ENCODE results near the gene HSPA13. TPM values are rescaled to one million over a fixed set of nuclear protein-coding genes. Genes with fewer than 3 reads are reported as not detected.

Gene HSPA13
- total and polyA plus RNA-seq, 2 of the 8 experiments (the other 6 are each of a cell fraction or from before 2014, with no cell fraction given): 7.8 to 36.9 TPM

- no peak overlapping the region for H3K14ac ChIP-seq (ENCODE audit: insufficient read length)
- no peak for TF ChIP-seq SIRT6 (IDR thresholded peaks at IDR 0.05; ENCODE audit: low read length)
- TF ChIP-seq KDM4A (IDR thresholded peaks at IDR 0.05; ENCODE audit: low read depth, low read length, severe bottlenecking): peak; percentile 23
- no peak for TF ChIP-seq ASH2L (IDR thresholded peaks at IDR 0.05; ENCODE audit: low read length)
- no peak for TF ChIP-seq GTF2F1 (IDR thresholded peaks at IDR 0.05; ENCODE audit: borderline replicate concordance, low read depth, low read length)
- TF ChIP-seq KDM1A (IDR thresholded peaks at IDR 0.05; ENCODE audit: borderline replicate concordance, low read length): peak; percentile 69; the same call in 1 of the 2 replicates
- no peak for TF ChIP-seq RBBP5 (IDR thresholded peaks at IDR 0.05; ENCODE audit: borderline replicate concordance, low read depth, low read length)
- peak; percentile 71; the same call in 1 of the 2 replicates for TF ChIP-seq YY1 (IDR thresholded peaks at IDR 0.05; ENCODE audit: low read depth, low read length)
- TF ChIP-seq CHD1 (IDR thresholded peaks at IDR 0.05; ENCODE audit: low read depth, low read length): 0 out of 2 replicates have a peak, but pooled peaks have one; percentile 44
- no peak for TF ChIP-seq NRF1 (IDR thresholded peaks at IDR 0.05; ENCODE audit: low read depth, low read length)
- TF ChIP-seq RAD21 (IDR thresholded peaks at IDR 0.05 in 1 of 2, conservative IDR thresholded peaks at IDR 0.05 in 1 of 2; ENCODE audit: low read depth in 2 of 2, low read length in 2 of 2): no peak
- TF ChIP-seq TAF7 (optimal IDR thresholded peaks at IDR 0.05; ENCODE audit: borderline replicate concordance, low read depth, low read length): no peak
- TF ChIP-seq PHF8 (conservative IDR thresholded peaks at IDR 0.05; ENCODE audit: low read depth, low read length): peak; percentile 30; the same call in 1 of the 2 replicates
Measured at GRCh38 chr21:14383596-14384180, 742 bp upstream of the HSPA13 start.

More at GRCh38 chr21:14383596-14384180, 742 bp upstream of the HSPA13 start:
- H2BK120ac ChIP-seq (replicated peaks; ENCODE audit: low read depth, low read length): no peak overlapping the region
- H3K23ac ChIP-seq (ENCODE audit: insufficient read length): no peak overlapping the region
- peaks cover 0 to 4% of the 10 kb centered on the region in 2 experiments for H4K20me1 ChIP-seq (replicated peaks in 1 of 2; ENCODE audit: control insufficient read depth in 1 of 2, insufficient read depth in 2 of 2, low read length in 2 of 2)
- H3K9ac ChIP-seq (replicated peaks in 1 of 4; ENCODE audit: extremely low read depth in 1 of 4, low read depth in 3 of 4, low read length in 3 of 4): peak overlapping the region; percentile 61 to 89 (median 72)
- ChIA-PET CTCF (ENCODE audit: partially characterized antibody) (interaction anchor here (1.2 kb wide), 1 partner anchor 8 kb away, joined by 3 read pairs; no protein-coding TSS in a partner anchor), POLR2A (ENCODE audit: partially characterized antibody) (interaction anchor here (0.7 to 1.9 kb wide), 4 partner anchors 9 to 56 kb away, joined by 3 to 5 read pairs (median 4); no protein-coding TSS in a partner anchor)
- H3K4me2 ChIP-seq (ENCODE audit: insufficient read depth in 1 of 2, low read depth in 2 of 2, low read length in 2 of 2): peak overlapping the region; percentile 68 to 74
- peaks cover 0 to 3% (median 0%) of the 10 kb centered on the region in 4 experiments; a peak in 1 of 7 replicates for H3K4me1 ChIP-seq (replicated peaks in 1 of 4; ENCODE audit: control insufficient read depth in 3 of 4, insufficient read depth in 4 of 4, low read length in 3 of 4)
- no peak overlapping the region for H2BK20ac ChIP-seq (ENCODE audit: low read length)
- no peaks in the 10 kb centered on the region for H3K27me3 ChIP-seq (replicated peaks in 1 of 4; ENCODE audit: control insufficient read depth in 3 of 4, extremely low read depth in 1 of 4, insufficient read depth in 3 of 4, low read length in 3 of 4)
- no peak overlapping the region for H2BK12ac ChIP-seq (ENCODE audit: low read depth, low read length)
- H3K79me2 ChIP-seq (ENCODE audit: control insufficient read depth in 1 of 2, insufficient read depth in 2 of 2, low read length in 2 of 2): peaks cover 0 to 39% of the 10 kb centered on the region in 2 experiments; a peak in 2 of 4 replicates
- 12% methylated on average over 21 of the region's 21 CpGs; no CpG with 5 or more reads in 1 of the 2 experiments for WGBS, 2 experiments (ENCODE audit: extremely low coverage in 1 of 2, insufficient coverage in 1 of 2, insufficient read length in 1 of 2, insufficient replicate concordance in 2 of 2, low coverage in 1 of 2, low lambda C conversion rate in 2 of 2, missing lambda C conversion rate in 1 of 2)
- no peak overlapping the region for H3K56ac ChIP-seq (replicated peaks; ENCODE audit: insufficient read length, low read depth, low read length)
- no peaks in the 10 kb centered on the region for H3K23me2 ChIP-seq (ENCODE audit: low read depth, low read length)
- H3K4ac ChIP-seq (replicated peaks; ENCODE audit: insufficient read length, low read depth, low read length): no peak overlapping the region
- H3K36me3 ChIP-seq (ENCODE audit: control insufficient read depth in 2 of 4, insufficient read depth in 4 of 4, low read length in 3 of 4): peaks cover 0 to 11% (median under 1%) of the 10 kb centered on the region in 4 experiments; a peak in 3 of 8 replicates
- no peaks in the 10 kb centered on the region for H3K9me3 ChIP-seq (ENCODE audit: insufficient read depth in 2 of 2, low read depth in 1 of 2, low read length in 1 of 2)
- peak overlapping the region; percentile 47 for H3K27ac ChIP-seq (ENCODE audit: low read depth, low read length)
- DNase-seq (ENCODE audit: low read depth in 1 of 2, low spot score in 2 of 2): peak in 1 of 2 experiments; percentile 10
- H2AFZ ChIP-seq (ENCODE audit: low read length): peak overlapping the region; percentile 80
- H3K79me1 ChIP-seq (ENCODE audit: low read depth, low read length): no peaks in the 10 kb centered on the region
- no peak overlapping the region for H3K18ac ChIP-seq (ENCODE audit: extremely low read depth, low read length)
- H3K4me3 ChIP-seq (ENCODE audit: extremely low read depth in 1 of 4, insufficient read depth in 2 of 4, low read depth in 3 of 4, low read length in 4 of 4): peak overlapping the region; percentile 68 to 92 (median 84)
- H4K8ac ChIP-seq (ENCODE audit: extremely low read depth, insufficient read depth, low read length): no peak overlapping the region
- H4K5ac ChIP-seq (ENCODE audit: insufficient read length, low read depth, low read length): no peak overlapping the region
- H2AK5ac ChIP-seq (ENCODE audit: low read depth, low read length): no peak overlapping the region
- H2BK5ac ChIP-seq (ENCODE audit: low read depth, low read length): 0 out of 2 replicates have a peak overlapping the region, but pooled peaks have one; percentile 54
- H2BK15ac ChIP-seq (ENCODE audit: low read length): no peak overlapping the region
- H4K91ac ChIP-seq (replicated peaks; ENCODE audit: insufficient read length, low read length): no peak overlapping the region
- no peak for FAIRE-seq

Data from H1 (cell line).